GM12878 (cell line): Measurements from ENCODE around the gene OR2AE1. TPM values are rescaled to one million over a fixed set of nuclear protein-coding genes. Genes with fewer than 3 reads are reported as not detected.

Source experiments
- ATAC-seq: fragments of 200-7000 bp; cut with Tn5 transposase; 3 replicates; pipeline ENCODE4 v1.9.1; 2020; ENCODE audit warnings: mild to moderate bottlenecking, moderate library complexity
- BruUV-seq: library from RNA; stranded (reverse); fragments of 400-500 nt; replicated peaks from 2 replicates; lab custom pipeline; 2021; lab: Mats Ljungman, UMichigan
- CTCF ChIA-PET: fragments of 300-600 bp; sonication (Branson Sonifier 250); formaldehyde crosslinking; extraction: SDS; loops from one replicate; lab custom pipeline; 2021; ENCODE audit warnings: inconsistent platforms; lab: Yijun Ruan, JAX
- POLR2A ChIA-PET: fragments of 350-600 bp; formaldehyde crosslinking; extraction: SDS; loops from one replicate; lab custom pipeline; 2021; ENCODE audit warnings: inconsistent platforms; lab: Charles Lee
- RAD21 ChIA-PET: fragments of 300-600 bp; sonication (Branson Sonifier 250); formaldehyde crosslinking; loops from one replicate; lab custom pipeline; 2023; ENCODE audit warnings: antibody characterized with exemption; ENCODE audit not compliant: unreplicated experiment; lab: Charles Lee
- SMC1A ChIA-PET: fragments of 300-600 bp; sonication (Branson Sonifier 250); formaldehyde crosslinking; loops from one replicate; lab custom pipeline; 2023; ENCODE audit not compliant: unreplicated experiment, uncharacterized antibody; lab: Charles Lee
- DNase-seq: peaks from one replicate; pipeline ENCODE4 v3.0.0-alpha.2; 2011; ENCODE audit warnings: low read depth, low spot score
- FAIRE-seq: peaks from 3 replicates; lab custom pipeline; 2011; peaks lifted over from hg19 to GRCh38; lab: Jason Lieb, UNC
- H2AFZ ChIP-seq: 2 replicates; pipeline ENCODE4 v1.6.0; 2011; ENCODE audit warnings: low read depth, low read length, control low read depth; ENCODE audit not compliant: control insufficient read depth
- H3K27ac ChIP-seq: 2 replicates; pipeline ENCODE4 v1.5.1; 2011; ENCODE audit warnings: control low read depth; ENCODE audit not compliant: control insufficient read depth, insufficient read depth
- H3K27me3 ChIP-seq, 2 experiments: replicated peaks in 1 of 2; 2 replicates each; pipeline versions ENCODE4 v1.6.0 to v1.6.1; 2011; ENCODE audit warnings: low read length in 1 of 2; ENCODE audit not compliant: control insufficient read depth in 2 of 2, insufficient read depth in 2 of 2
- H3K36me3 ChIP-seq, 2 experiments: 2 replicates each; pipeline ENCODE4 v1.5.1; 2011; ENCODE audit warnings: low read length in 1 of 2; ENCODE audit not compliant: control insufficient read depth in 2 of 2, insufficient read depth in 2 of 2
- H3K4me1 ChIP-seq: 2 replicates; pipeline ENCODE4 v1.6.1; 2011; ENCODE audit warnings: mild to moderate bottlenecking, low read length, moderate library complexity, mixed read lengths; ENCODE audit not compliant: control insufficient read depth, insufficient read depth
- H3K4me2 ChIP-seq: 2 replicates; pipeline ENCODE4 v1.6.0; 2011; ENCODE audit warnings: control low read depth; ENCODE audit not compliant: control insufficient read depth, insufficient read depth
- H3K4me3 ChIP-seq: fragments of 200-600 bp; sonication (generic); 2 replicates; pipeline ENCODE4 v1.5.1; 2016
- H3K79me2 ChIP-seq: 2 replicates; pipeline ENCODE4 v1.6.0; 2011; ENCODE audit warnings: low read length; ENCODE audit not compliant: control insufficient read depth, insufficient read depth
- H3K9ac ChIP-seq: 2 replicates; pipeline ENCODE4 v1.8.0; 2011; ENCODE audit warnings: low read length, control low read depth, mixed read lengths; ENCODE audit not compliant: control insufficient read depth, insufficient read depth
- H3K9me3 ChIP-seq: replicated peaks from 3 replicates; pipeline ENCODE4 v1.5.1; 2011; ENCODE audit warnings: mild to moderate bottlenecking, low read length; ENCODE audit not compliant: control insufficient read depth, insufficient read depth
- H4K20me1 ChIP-seq: 2 replicates; pipeline ENCODE4 v1.6.0; 2011; ENCODE audit not compliant: control insufficient read depth, insufficient read depth
- ETV6 ChIP-seq, 2 experiments: fragments of 450-650 bp in 1 of 2; IDR thresholded peaks in 1 of 2; conservative IDR thresholded peaks in 1 of 2; 2 replicates each; pipeline ENCODE4 v1.6.1; 2014; ENCODE audit warnings: antibody characterized with exemption in 1 of 2, borderline replicate concordance in 1 of 2, low read depth in 1 of 2, mild to moderate bottlenecking in 1 of 2, moderate library complexity in 1 of 2
- FOXK2 ChIP-seq: fragments of 450-650 bp; IDR thresholded peaks from 2 replicates; pipeline ENCODE4 v1.6.1; 2017; ENCODE audit warnings: mild to moderate bottlenecking, moderate library complexity
- JUNB ChIP-seq: IDR thresholded peaks from 2 replicates; pipeline ENCODE4 v1.6.1; 2016; ENCODE audit warnings: antibody characterized with exemption, mild to moderate bottlenecking
- PML ChIP-seq: IDR thresholded peaks from 2 replicates; pipeline ENCODE4 v1.6.1; 2012; ENCODE audit warnings: low read length, inconsistent platforms
- REST ChIP-seq: IDR thresholded peaks from 2 replicates; pipeline ENCODE4 v1.6.1; 2012; ENCODE audit warnings: mild to moderate bottlenecking, low read depth, low read length
- WGBS: methylation state at CpG from one replicate; pipeline ENCODE4 v1.1.6; 2016; ENCODE audit warnings: low lambda C conversion rate; ENCODE audit not compliant: insufficient replicate concordance, insufficient coverage; ENCODE audit errors: missing lambda C conversion rate; 5-methylcytosine and 5-hydroxymethylcytosine counted together
- in situ Hi-C: fragments of 300-500 bp; cut with MboI; formaldehyde crosslinking; loops from 9 replicates; pipeline ENCODE4 v1.14.3; 2018; ENCODE audit warnings: mixed read lengths
- intact Hi-C: fragments of 100-400 bp; cut with micrococcal nuclease; formaldehyde crosslinking; loops from one replicate; pipeline ENCODE4 v1.14.2; 2022; ENCODE audit not compliant: unreplicated experiment
- polyA plus RNA-seq, 11 experiments: library from polyadenylated mRNA; depleted of rRNA in 4 of 11; unstranded in 6 of 11; stranded (reverse) in 5 of 11; fragments of >200 nt; fragmentation: Nextera tagmentation in 4 of 11; fragmentation: Illumina TruSeq in 1 of 11; extraction: Ambion mirVana in 4 of 11; extraction: Trizol in 1 of 11; gene quantifications; 1 replicate in 1 of 11; 2 replicates in 10 of 11; pipeline versions ENCODE4 v1.2.1 to v1.2.3, GENCODE V29; 2011 to 2016; ENCODE audit warnings: inconsistent platforms in 2 of 11, missing spikeins in 2 of 11, low read depth in 1 of 11
- total RNA-seq, 4 experiments: library from RNA; depleted of rRNA in 3 of 4; stranded (reverse); fragments of >200 nt in 3 of 4; fragmentation: Illumina TruSeq in 1 of 4; extraction: Trizol in 1 of 4; gene quantifications; 2 replicates each; pipeline versions ENCODE4 v1.2.1 to v1.2.3, GENCODE V29; 2013 to 2021
- TF ChIP-seq, protein P1 (sequence below): IDR thresholded peaks from 2 replicates; pipeline ENCODE4 v1.6.1; 2011; ENCODE audit warnings: low read depth, mild to moderate bottlenecking, low read length, moderate library complexity, borderline replicate concordance; ENCODE audit errors: extremely low read depth
- TF ChIP-seq, protein P2 (sequence below): fragments of 450-650 bp; IDR thresholded peaks from 2 replicates; pipeline ENCODE4 v1.6.1; 2016; ENCODE audit warnings: mild to moderate bottlenecking, moderate library complexity, borderline replicate concordance
- TF ChIP-seq, protein P3 (sequence below): fragments of 450-650 bp; IDR thresholded peaks from 2 replicates; pipeline ENCODE4 v1.6.1; 2016; ENCODE audit warnings: mild to moderate bottlenecking

OR2AE1 gene
- total and polyA plus RNA-seq, 10 of the 15 experiments (the other 5 are each of a cell fraction or from before 2014, with no cell fraction given): 0.05 to 0.34 (median 0.18) TPM; not detected in 4

- no peak for FAIRE-seq
- DNase-seq: no peak
- CTCF ChIA-PET: interaction anchor here (0.7 to 9.7 kb wide), 12 partner anchors 11 to 341 kb away, joined by 3 to 178 read pairs (median 3); partner anchors contain the start of genes ZKSCAN1 and ZSCAN21
Observed at GRCh38 chr7:99919814-99920112, 42.9 kb upstream of the OR2AE1 start.

More at GRCh38 chr7:99919814-99920112, 42.9 kb upstream of the OR2AE1 start:
- POLR2A ChIA-PET: interaction anchor here (0.7 to 3.0 kb wide), 11 partner anchors 11 to 511 kb away, joined by 3 to 14 read pairs (median 3); partner anchors contain the start of genes BUD31, MCM7, PDAP1 and ZKSCAN1
- Histone ChIP-seq H4K20me1 (no peaks in the 10 kb centered on the region), H3K27me3 (no peaks in the 10 kb centered on the region), H3K9me3 (no peaks in the 10 kb centered on the region; the same call in 2 of the 3 replicates), H3K36me3 (no peaks in the 10 kb centered on the region; a peak in 2 of 4 replicates), H2AFZ (peak overlapping the region; percentile 89), H3K4me1 (no peaks in the 10 kb centered on the region), H3K4me3 (peak overlapping the region; percentile 81)
- WGBS: 3% methylated on average over 4 of the region's 4 CpGs
- RAD21 ChIA-PET: interaction anchor here (1.0 to 2.8 kb wide), 7 partner anchors 71 to 362 kb away, joined by 3 to 11 read pairs (median 4); partner anchors contain the start of genes AP4M1 and ZKSCAN1
- intact Hi-C loops: loop anchor here (5.0 to 10.0 kb wide), 2 partner anchors 128 to 165 kb away; partner anchors contain the start of genes COPS6, ZNF3 and ZSCAN21
- TSS peak; percentile 95 for BruUV-seq
- TF ChIP-seq REST (no peak), PML (no peak), JUNB (no peak), ETV6 (conservative IDR thresholded peaks at IDR 0.05 in 1 of 2, IDR thresholded peaks at IDR 0.05 in 1 of 2; ENCODE audit: borderline replicate concordance in 1 of 2, low read depth in 1 of 2) (no peak), FOXK2 (no peak)
- TF ChIP-seq, protein P1, sequence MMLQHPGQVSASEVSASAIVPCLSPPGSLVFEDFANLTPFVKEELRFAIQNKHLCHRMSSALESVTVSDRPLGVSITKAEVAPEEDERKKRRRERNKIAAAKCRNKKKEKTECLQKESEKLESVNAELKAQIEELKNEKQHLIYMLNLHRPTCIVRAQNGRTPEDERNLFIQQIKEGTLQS: no peak
- TF ChIP-seq, protein P2, sequence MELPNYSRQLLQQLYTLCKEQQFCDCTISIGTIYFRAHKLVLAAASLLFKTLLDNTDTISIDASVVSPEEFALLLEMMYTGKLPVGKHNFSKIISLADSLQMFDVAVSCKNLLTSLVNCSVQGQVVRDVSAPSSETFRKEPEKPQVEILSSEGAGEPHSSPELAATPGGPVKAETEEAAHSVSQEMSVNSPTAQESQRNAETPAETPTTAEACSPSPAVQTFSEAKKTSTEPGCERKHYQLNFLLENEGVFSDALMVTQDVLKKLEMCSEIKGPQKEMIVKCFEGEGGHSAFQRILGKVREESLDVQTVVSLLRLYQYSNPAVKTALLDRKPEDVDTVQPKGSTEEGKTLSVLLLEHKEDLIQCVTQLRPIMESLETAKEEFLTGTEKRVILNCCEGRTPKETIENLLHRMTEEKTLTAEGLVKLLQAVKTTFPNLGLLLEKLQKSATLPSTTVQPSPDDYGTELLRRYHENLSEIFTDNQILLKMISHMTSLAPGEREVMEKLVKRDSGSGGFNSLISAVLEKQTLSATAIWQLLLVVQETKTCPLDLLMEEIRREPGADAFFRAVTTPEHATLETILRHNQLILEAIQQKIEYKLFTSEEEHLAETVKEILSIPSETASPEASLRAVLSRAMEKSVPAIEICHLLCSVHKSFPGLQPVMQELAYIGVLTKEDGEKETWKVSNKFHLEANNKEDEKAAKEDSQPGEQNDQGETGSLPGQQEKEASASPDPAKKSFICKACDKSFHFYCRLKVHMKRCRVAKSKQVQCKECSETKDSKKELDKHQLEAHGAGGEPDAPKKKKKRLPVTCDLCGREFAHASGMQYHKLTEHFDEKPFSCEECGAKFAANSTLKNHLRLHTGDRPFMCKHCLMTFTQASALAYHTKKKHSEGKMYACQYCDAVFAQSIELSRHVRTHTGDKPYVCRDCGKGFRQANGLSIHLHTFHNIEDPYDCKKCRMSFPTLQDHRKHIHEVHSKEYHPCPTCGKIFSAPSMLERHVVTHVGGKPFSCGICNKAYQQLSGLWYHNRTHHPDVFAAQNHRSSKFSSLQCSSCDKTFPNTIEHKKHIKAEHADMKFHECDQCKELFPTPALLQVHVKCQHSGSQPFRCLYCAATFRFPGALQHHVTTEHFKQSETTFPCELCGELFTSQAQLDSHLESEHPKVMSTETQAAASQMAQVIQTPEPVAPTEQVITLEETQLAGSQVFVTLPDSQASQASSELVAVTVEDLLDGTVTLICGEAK: peak; percentile 62; the same call in 1 of the 2 replicates
- TF ChIP-seq, protein P3, sequence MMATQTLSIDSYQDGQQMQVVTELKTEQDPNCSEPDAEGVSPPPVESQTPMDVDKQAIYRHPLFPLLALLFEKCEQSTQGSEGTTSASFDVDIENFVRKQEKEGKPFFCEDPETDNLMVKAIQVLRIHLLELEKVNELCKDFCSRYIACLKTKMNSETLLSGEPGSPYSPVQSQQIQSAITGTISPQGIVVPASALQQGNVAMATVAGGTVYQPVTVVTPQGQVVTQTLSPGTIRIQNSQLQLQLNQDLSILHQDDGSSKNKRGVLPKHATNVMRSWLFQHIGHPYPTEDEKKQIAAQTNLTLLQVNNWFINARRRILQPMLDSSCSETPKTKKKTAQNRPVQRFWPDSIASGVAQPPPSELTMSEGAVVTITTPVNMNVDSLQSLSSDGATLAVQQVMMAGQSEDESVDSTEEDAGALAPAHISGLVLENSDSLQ: no peak
- TF ChIP-seq, all 136 proteins: peak for 1
- SMC1A ChIA-PET: interaction anchor here (1.0 to 8.7 kb wide), 9 partner anchors 10 to 210 kb away, joined by 3 to 86 read pairs (median 5); no protein-coding TSS in a partner anchor
- H3K79me2 ChIP-seq: peaks cover 44% of the 10 kb centered on the region
- H3K9ac ChIP-seq: peak overlapping the region; percentile 88
- in situ Hi-C loops: loop anchor here (5.0 kb wide), 1 partner anchor 73 kb away; no protein-coding TSS in a partner anchor
- H3K4me2 ChIP-seq: peak overlapping the region; percentile 90
- H3K27ac ChIP-seq: peak overlapping the region; percentile 79
- no peak for ATAC-seq
